Suprapubic skin (tissue), 4 donors: ENCODE data around the gene ATP2C2. TPM values are rescaled to one million over a fixed set of nuclear protein-coding genes. Genes with fewer than 3 reads are reported as not detected.

Experiments used
- DNase-seq, 2 donors: peaks; one replicate each; pipeline ENCODE4 v3.0.0-alpha.2; 2019; ENCODE audit warnings: low spot score in 2 of 2
- H3K27ac ChIP-seq: fragments of 200-600 bp; sonication (generic); one replicate; pipeline ENCODE4 v1.5.1; 2019
- H3K27me3 ChIP-seq: fragments of 200-600 bp; sonication (generic); one replicate; pipeline ENCODE4 v1.5.1; 2019
- H3K36me3 ChIP-seq: fragments of 200-600 bp; sonication (generic); one replicate; pipeline ENCODE4 v1.5.1; 2019
- H3K4me1 ChIP-seq: fragments of 200-600 bp; sonication (generic); one replicate; pipeline ENCODE4 v1.5.1; 2019
- H3K4me3 ChIP-seq: fragments of 200-600 bp; sonication (generic); one replicate; pipeline ENCODE4 v1.5.1; 2019; ENCODE audit warnings: mild to moderate bottlenecking
- H3K9me3 ChIP-seq: fragments of 200-600 bp; sonication (generic); one replicate; pipeline ENCODE4 v1.5.1; 2019
- EP300 ChIP-seq: sonication (generic); formaldehyde crosslinking; IDR thresholded peaks from one replicate; pipeline ENCODE4 v1.6.1; 2017; ENCODE audit warnings: antibody characterized with exemption
- POLR2A ChIP-seq, 2 donors: fragments of 450-650 bp; IDR thresholded peaks; one replicate each; pipeline ENCODE4 v1.6.1; 2017; ENCODE audit warnings: antibody characterized with exemption in 2 of 2, mild to moderate bottlenecking in 2 of 2, moderate library complexity in 2 of 2
- POLR2AphosphoS5 ChIP-seq, 3 donors: sonication (generic); formaldehyde crosslinking; IDR thresholded peaks; one replicate each; pipeline ENCODE4 v1.6.1; 2017; ENCODE audit warnings: antibody characterized with exemption in 3 of 3
- WGBS: methylation state at CpG from one replicate; pipeline ENCODE4 v1.1.5; 2018; 5-methylcytosine and 5-hydroxymethylcytosine counted together
- total RNA-seq, 4 donors: library from RNA; depleted of rRNA; stranded (reverse); fragments of >200 nt; gene quantifications; one replicate each; pipeline ENCODE4 v1.1.0, GENCODE V29; 2016
- TF ChIP-seq, protein P1 (sequence below), 2 donors: fragments of 200-600 bp in 1 of 2; fragments of 450-650 bp in 1 of 2; sonication (generic) in 1 of 2; IDR thresholded peaks; one replicate each; pipeline ENCODE4 v1.5.1; 2016 to 2019; ENCODE audit warnings: antibody characterized with exemption in 2 of 2, mild to moderate bottlenecking in 1 of 2, moderate library complexity in 1 of 2

Gene ATP2C2
- total RNA-seq, 4 donors from 2014 or later: 28.0 to 85.6 (median 40.3) TPM

DNA sequence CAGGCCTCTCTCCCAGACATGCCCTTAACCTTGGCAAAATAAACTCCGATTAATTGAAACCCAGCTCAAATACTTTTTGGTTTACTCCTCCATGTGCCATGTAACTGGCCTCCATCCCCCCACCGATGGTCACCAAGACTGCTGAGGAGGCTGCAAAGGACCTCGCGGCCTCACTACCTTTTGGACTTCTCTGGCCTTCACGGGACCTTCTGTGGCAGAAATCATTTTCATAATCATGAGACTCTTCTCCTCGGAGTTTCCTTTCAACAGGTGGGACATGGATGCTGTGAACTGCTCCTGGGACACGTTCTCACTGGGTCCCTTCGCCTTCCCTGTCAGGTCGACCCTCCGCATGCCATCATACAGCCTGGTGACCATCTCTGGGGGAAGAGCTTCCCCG lies 127.2 kb downstream of the ATP2C2 start:
- no peak overlapping the region for H3K27ac ChIP-seq
- TF ChIP-seq POLR2AphosphoS5 (IDR thresholded peaks at IDR 0.05) (no peak), POLR2A (IDR thresholded peaks at IDR 0.05) (no peak), EP300 (no peak)
- TF ChIP-seq, protein P1, sequence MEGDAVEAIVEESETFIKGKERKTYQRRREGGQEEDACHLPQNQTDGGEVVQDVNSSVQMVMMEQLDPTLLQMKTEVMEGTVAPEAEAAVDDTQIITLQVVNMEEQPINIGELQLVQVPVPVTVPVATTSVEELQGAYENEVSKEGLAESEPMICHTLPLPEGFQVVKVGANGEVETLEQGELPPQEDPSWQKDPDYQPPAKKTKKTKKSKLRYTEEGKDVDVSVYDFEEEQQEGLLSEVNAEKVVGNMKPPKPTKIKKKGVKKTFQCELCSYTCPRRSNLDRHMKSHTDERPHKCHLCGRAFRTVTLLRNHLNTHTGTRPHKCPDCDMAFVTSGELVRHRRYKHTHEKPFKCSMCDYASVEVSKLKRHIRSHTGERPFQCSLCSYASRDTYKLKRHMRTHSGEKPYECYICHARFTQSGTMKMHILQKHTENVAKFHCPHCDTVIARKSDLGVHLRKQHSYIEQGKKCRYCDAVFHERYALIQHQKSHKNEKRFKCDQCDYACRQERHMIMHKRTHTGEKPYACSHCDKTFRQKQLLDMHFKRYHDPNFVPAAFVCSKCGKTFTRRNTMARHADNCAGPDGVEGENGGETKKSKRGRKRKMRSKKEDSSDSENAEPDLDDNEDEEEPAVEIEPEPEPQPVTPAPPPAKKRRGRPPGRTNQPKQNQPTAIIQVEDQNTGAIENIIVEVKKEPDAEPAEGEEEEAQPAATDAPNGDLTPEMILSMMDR (IDR thresholded peaks at IDR 0.05): no peak
- no peaks in the 10 kb centered on the region for H3K4me1 ChIP-seq
- H3K4me3 ChIP-seq: no peak overlapping the region
- H3K27me3 ChIP-seq: no peaks in the 10 kb centered on the region
- WGBS: 94% methylated on average over 11 of the region's 11 CpGs
- H3K9me3 ChIP-seq: no peaks in the 10 kb centered on the region
- H3K36me3 ChIP-seq: peaks cover 60% of the 10 kb centered on the region
- peak in 1 of 2 donors; percentile 15 for DNase-seq

DNA sequence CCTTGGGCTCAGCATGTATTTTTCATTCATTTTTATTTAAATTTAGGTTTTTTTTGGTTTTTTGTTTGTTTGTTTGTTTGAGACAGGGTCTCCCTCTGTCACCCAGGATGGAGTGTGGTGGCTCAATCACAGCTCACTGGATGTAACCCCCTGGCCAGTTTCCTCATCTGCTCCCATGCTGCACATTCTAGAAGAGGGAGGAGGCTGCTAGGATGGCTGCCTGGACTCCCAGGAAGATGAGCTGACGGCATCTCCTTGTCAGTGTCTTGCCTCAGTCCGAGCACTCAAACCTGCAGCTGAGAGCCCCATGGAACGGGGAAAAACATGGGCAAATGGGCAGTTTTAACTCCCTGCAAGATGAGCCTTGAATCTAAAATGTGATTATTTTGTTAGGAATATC lies 128.7 kb downstream of the ATP2C2 start:
- H3K27ac ChIP-seq: no peak overlapping the region
- no peak for TF ChIP-seq POLR2A (IDR thresholded peaks at IDR 0.05)
- TF ChIP-seq, protein P1 (IDR thresholded peaks at IDR 0.05): no peak
- TF ChIP-seq EP300: no peak
- no peak for TF ChIP-seq POLR2AphosphoS5 (IDR thresholded peaks at IDR 0.05)
- H3K9me3 ChIP-seq: no peaks in the 10 kb centered on the region
- DNase-seq: peak in 1 of 2 donors; percentile 57
- H3K27me3 ChIP-seq: no peaks in the 10 kb centered on the region
- no peaks in the 10 kb centered on the region for H3K4me1 ChIP-seq
- peaks cover 60% of the 10 kb centered on the region for H3K36me3 ChIP-seq
- whole genome bisulfite sequencing: 92% methylated on average over 3 of the region's 3 CpGs
- H3K4me3 ChIP-seq: no peak overlapping the region

DNA sequence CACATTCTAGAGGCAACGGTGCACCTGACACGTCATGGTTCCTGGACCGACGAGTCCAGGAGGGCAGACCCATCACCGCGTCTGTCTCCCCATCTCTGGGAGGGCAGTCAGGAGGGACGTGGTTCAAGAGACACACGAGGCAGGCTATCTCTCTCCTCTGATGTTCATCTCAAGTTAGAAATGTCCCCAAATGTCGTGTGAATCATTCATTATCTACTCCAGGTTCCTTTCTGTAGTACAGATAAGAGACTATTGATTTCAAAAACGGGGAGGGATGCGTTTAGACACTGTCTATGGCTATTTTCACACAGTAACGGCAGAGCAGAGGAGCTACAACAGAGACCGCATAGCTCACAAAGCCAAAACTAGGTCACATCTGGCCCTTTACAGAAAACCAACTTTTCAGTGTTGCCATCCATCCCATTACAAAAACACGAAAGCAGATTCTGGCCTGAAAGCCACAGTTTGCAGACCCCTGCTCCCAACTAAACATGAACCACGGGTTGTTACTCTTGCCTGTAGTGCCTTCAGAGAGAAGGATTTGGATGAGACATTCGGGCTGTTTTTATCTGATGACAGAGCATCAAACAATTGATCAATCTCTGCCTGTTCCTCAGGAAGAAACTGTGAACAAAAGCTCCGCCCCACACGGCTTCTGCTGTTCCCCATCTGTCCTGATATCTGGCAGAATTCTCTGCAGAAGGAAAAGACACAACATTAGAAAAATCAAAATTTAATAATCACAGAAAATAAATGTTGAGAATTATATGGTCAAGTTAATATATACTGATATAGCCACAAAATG lies 129.3 kb downstream of the ATP2C2 start:
- Histone ChIP-seq H3K27ac (no peak overlapping the region), H3K27me3 (no peaks in the 10 kb centered on the region), H3K4me1 (no peaks in the 10 kb centered on the region), H3K4me3 (no peak overlapping the region), H3K9me3 (no peaks in the 10 kb centered on the region), H3K36me3 (peaks cover 60% of the 10 kb centered on the region)
- WGBS: 74% methylated on average over 18 of the region's 18 CpGs
- TF ChIP-seq, protein P1 (IDR thresholded peaks at IDR 0.05): no peak
- no peak for TF ChIP-seq POLR2AphosphoS5 (IDR thresholded peaks at IDR 0.05)
- no peak for TF ChIP-seq POLR2A (IDR thresholded peaks at IDR 0.05)
- TF ChIP-seq EP300: no peak
- peak in 1 of 2 donors; percentile 9 for DNase-seq

DNA sequence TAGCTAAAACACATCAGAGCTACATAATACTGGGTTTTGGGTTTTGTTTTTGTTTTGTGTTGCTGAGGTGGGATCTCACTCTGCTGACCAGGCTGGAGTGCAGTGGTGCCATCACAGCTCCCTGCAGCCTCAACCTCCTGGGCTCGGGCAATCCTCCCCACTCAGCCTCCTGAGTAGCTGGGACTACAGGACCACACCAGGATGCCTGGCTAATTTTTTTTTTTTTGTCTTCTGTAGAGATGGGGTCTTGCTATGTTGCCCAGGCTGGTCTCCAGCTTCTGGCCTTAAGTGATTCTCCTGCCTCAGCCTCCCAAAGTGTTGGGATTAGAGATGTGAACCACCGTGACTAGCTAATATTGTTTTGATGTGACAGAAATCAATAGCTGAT lies 129.9 kb downstream of the ATP2C2 start:
- Histone ChIP-seq H3K4me3 (no peak overlapping the region), H3K36me3 (peaks cover 60% of the 10 kb centered on the region), H3K4me1 (no peaks in the 10 kb centered on the region), H3K9me3 (no peaks in the 10 kb centered on the region), H3K27ac (no peak overlapping the region), H3K27me3 (no peaks in the 10 kb centered on the region)
- TF ChIP-seq POLR2A (IDR thresholded peaks at IDR 0.05) (no peak), EP300 (no peak), POLR2AphosphoS5 (IDR thresholded peaks at IDR 0.05) (no peak)
- TF ChIP-seq, protein P1 (IDR thresholded peaks at IDR 0.05): no peak
- DNase-seq: peak in 1 of 2 donors; percentile 49
- WGBS: 98% methylated on average over 2 of the region's 2 CpGs

DNA sequence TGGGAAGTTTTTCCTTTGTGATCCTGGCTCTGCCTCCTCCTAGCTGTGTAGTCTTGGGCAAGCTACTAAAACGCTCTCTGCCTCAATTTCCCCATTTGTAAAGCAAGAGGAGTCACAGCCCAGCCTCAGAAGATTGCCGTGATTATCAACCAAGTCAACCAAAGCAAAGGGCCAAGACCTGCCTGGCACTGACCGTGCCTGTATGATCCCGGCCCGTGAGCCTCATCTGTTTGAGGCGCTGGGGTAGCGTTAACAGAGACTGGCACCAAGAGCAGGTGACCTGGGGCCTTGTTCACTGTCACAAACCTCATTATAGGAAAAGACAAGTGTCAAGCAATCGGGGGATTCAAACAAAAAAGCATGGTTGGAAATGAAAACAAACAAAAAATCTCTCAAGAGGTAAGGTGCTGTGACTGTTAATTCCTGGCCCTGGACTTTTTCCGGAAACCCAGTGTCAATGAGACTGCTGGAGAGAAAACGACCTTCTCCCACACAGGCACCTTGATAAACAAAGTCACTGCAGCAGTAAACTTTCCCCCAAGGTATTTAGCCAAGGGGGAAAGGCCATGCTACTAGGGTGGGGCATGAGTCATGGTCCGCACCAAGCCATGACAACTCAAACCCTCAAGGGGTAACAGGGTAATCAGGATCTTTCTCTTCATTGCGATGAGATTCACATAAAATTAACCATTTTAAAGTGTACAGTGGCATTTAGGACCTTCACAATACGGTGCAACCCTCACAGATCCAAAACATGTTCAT lies 130.7 kb downstream of the ATP2C2 start:
- peak in 1 of 2 donors; percentile 73 for DNase-seq
- H3K36me3 ChIP-seq: peaks cover 53% of the 10 kb centered on the region
- TF ChIP-seq POLR2A (IDR thresholded peaks at IDR 0.05): no peak
- TF ChIP-seq, protein P1 (IDR thresholded peaks at IDR 0.05): no peak
- no peak for TF ChIP-seq EP300
- no peak for TF ChIP-seq POLR2AphosphoS5 (IDR thresholded peaks at IDR 0.05)
- no peak overlapping the region for H3K27ac ChIP-seq
- no peaks in the 10 kb centered on the region for H3K9me3 ChIP-seq
- WGBS: 95% methylated on average over 13 of the region's 13 CpGs
- peaks cover 8% of the 10 kb centered on the region for H3K4me1 ChIP-seq
- no peak overlapping the region for H3K4me3 ChIP-seq
- H3K27me3 ChIP-seq: no peaks in the 10 kb centered on the region
